Suppressor macrophage treated with lipopolysaccharide for 4 hours (primary cell): Measurements from ENCODE around the gene QPCTL.

Experiments used
- DNase-seq: peaks from one replicate; pipeline ENCODE4 v3.0.0-alpha.2; 2020

QPCTL gene

DNA sequence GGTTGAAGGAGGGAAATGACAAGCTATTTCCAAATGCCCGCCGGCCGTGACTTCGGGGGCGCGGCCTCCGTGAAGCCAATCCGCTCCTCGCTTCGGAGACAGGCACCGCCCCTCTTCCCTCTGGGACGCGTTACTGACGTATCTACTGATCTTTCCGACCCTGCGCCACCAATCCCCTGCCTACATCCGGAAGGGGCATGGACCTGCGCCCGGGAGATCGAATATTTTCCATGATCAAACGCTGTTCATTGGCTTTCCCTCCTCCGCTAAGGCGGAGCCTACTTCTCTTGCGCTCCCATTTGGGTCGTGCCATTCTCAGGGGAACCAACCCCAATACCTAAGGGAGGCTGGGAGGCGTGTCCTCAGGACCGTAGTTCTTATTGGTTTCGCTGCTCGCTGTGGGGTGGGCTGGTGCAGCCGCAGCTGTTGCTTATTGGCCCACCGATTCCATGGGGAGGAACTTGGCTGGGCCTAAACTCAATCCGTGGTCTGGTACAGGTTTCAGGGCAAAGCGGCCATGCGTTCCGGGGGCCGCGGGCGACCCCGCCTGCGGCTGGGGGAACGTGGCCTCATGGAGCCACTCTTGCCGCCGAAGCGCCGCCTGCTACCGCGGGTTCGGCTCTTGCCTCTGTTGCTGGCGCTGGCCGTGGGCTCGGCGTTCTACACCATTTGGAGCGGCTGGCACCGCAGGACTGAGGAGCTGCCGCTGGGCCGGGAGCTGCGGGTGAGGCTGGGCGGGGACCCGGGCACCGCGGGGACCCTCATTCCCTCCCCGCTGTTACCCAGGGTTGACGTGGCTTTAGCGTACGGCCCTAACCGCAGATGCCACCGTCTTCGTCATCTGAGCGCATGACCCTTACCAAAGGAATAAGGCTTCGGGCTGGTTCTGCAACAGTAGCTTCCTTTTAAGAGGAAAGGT lies at the start of gene QPCTL:
TSS of gene QPCTL (plus strand) at position 480 of the 919 bp plus-strand sequence. CDS start at position 518, 38 bp downstream.
- DNase-seq, result peak; percentile 99

DNA sequence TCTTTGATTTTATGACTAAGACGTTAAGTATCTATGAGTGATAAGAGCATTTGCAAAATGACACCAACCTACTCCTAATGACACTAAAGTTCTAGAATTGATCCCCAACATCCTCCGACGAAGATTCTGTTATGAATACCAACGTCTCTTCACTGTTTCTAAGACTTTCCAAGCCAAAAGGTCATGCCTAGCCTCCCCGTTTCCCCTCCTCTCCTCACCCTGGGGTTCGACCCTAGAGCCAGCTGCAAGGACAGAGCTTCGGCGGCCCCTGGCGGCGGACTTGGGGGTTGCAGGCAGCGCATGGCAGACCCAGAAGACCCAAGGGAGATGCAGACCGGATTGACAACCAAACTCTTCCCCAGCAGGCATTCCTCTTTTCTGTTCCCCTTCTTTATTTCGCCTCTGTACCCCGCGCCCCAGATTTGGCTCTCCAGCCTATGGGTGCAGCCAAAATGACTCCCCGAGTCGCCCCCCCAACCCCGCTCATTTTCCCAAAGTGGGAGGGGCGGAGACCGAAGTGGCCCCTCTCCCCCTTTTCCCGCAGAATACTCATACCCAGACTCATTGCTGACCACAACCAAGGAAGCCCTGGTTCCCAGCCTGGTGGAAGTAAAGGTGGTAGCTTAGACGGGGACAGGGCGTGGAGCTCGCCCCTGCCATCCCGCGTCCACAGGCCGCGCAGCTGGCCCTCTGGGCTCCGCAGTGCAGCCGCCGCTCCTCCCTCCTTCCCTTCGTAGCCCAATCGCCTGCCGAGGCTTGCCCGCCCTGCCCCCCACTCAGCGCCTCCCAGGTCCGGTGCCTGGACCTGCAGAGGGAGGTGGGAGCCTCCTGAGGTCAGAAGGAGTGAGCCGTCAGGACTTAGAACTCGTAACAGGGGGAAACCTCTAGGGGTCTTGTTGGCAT lies 49.2 kb upstream of the QPCTL start:
- DNase-seq, result peak; percentile 87

DNA sequence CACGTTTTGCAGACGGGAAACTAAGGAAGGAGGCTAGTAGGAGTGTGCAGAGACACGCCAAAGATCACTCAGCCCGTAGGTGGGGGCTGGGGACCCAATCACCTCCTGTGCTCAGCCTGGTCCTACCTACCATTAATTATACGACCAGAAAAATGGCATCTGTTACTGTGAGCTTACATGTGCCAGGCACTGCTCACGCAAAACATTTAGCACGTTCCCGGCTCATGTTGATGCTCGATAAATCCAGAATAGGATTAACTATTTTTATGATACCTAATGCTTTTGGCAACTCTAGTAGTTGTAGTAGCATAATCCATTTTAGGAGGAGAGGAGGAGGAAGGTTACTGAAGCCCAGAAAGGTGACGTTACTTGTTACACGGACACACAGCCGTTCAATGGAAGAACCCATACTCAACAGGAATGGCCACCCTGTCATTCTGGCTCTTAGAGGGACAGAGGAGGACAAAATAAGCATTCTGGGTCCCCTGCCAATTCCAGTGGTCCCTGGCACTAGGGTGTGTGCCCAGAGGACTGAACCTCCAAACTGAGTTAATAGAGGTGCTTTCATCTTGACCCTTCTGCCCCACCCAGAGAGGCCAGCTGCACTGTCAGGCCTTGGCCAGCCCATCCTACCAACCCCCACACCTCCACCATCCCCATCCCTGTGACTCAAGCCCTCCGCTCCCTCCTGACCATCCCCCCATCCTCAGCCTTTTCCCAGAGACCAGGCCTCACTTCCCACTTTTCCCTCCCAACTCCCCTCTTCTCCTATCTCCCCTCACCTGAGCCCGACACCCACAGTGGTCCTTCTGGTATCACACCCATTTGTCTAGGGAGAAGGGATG lies 48.3 kb upstream of the QPCTL start:
- no peak for DNase-seq

DNA sequence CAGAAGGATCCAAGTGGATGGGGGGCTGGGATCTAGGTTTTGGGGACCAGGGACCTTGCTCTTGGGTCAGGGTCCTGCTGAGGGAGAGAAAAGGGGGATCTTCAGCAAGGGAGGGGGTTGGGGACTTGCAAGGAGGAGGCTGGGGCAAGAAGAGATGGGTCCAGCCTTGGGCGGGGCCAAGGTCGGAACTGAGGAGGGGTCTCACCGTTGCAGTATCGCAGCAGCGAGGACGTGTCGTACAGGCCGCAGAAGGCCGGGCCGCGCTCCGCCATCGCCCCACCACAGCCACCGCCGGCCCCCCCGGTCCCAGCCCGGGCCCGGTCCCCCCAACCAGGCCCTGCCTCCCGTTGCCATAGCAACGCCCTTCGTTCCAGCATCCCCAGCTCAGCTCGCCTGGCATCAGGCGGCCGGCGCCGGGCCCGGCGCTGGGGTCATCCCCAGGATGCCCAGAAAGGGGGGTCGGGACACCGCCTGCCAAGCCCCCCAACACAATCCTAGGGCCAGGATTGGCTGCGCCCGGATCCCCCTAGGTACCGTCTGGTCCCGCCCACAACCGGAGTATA lies 47.3 kb upstream of the QPCTL start:
- DNase-seq, result no peak

DNA sequence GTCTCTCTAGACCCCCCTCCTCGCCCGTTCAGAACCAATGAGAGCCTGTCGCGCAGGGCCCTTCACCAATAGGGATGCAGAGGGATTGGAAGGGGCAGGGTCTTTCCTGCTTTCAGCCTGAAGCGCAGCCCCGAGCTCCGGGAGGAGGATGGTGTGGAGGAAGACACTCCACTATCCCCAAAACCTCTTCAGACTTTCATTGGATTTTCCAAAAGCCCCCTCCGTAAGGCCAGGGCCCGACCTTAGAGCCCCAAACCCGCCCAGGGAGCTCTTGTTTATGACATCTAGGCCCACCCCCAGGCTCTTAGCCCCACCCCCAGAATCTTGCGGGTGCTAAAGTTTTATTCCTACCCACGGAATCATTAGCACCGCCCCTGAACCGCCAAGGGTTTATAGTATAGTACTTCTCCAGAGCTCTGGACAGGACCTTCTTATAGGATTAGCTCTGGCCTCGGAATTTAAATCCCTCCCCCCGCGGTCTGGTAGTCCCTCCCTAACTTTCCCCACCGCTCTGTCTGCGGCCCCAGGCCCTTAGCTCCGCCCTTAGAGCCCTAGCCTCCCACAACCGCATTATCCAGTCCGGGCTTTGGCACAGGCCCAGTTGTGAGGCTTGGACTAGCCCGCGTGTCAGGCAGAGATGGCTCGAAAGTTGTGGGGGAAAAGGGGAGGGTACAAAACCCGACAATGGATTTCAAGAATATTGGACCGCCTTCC lies 46.7 kb upstream of the QPCTL start:
- peak; percentile 69 for DNase-seq

DNA sequence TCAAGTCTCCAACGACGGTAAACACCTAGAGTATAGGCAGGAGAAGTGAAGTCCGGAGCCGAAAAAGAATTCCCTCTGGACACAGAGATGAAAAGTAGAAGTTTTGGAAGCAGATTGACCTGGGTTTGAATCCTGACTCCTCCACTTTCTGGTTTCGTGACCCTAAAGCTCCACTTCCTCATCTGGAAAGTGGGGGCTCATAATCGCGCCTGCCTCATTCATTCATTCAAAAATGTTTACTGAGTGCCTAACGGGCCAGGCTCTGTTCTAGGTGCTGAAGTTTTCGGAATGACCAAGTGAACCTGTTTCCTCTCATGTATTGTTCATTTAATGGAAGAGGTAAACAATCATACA lies 46.1 kb upstream of the QPCTL start:
- DNase-seq, result no peak

DNA sequence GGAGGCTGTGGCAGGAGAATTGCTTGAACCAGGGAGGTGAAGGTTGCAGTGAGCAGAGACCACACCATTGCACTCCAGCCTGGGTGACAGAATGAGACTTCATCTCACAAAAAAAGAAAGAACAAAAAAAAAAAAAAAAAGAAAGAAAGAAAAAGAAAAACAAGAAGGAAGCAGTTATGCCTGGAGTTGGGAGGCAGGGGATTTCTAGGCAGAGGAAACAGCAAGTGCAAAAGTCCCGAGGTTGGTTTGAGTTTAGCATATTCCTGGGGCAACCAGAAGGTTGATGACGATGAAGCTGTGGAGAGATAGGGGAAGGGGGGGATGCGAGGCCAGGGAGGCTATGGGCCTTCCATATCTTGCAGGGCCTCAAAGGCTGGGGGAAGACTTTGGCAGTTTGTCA lies 41.7 kb upstream of the QPCTL start:
- DNase-seq, result no peak

DNA sequence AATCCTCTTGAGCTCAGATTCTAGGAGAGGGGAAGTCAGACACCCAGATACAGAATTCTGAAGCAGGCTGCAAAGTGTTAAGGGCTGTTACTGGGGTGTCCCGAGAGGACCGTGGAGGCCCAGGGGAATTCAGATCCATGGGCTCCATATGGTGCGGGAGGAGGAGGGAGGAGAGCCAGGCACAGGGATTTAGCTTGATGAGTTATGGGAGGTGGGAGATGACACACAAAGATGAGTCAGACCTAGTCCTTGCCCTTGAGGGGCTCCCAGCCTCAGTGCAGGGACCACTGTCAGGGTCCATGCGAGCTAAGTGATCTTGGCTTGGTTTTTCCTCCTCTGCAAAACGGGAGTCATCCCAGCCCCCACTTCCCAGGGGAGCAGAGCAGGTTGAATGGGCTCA lies 38.8 kb upstream of the QPCTL start:
- no peak for DNase-seq

DNA sequence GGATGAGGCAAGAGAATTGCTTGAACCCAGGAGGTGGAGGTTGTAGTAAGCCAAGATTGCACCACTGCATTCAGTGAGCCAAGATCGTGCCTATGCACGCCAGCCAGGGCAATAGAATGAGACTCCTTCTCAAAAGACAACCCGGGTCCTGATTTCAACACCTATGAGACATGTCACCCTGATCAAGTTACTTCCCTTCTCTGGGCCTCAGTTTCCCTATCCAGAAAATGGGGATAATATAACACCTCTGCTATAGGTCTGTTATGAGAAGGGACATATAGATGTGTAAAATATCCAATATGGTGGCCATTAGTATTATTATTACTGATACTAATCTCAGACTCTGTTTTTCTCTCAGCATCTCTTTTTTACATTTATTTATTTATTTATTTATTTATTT lies 37.4 kb upstream of the QPCTL start:
- DNase-seq, result no peak

DNA sequence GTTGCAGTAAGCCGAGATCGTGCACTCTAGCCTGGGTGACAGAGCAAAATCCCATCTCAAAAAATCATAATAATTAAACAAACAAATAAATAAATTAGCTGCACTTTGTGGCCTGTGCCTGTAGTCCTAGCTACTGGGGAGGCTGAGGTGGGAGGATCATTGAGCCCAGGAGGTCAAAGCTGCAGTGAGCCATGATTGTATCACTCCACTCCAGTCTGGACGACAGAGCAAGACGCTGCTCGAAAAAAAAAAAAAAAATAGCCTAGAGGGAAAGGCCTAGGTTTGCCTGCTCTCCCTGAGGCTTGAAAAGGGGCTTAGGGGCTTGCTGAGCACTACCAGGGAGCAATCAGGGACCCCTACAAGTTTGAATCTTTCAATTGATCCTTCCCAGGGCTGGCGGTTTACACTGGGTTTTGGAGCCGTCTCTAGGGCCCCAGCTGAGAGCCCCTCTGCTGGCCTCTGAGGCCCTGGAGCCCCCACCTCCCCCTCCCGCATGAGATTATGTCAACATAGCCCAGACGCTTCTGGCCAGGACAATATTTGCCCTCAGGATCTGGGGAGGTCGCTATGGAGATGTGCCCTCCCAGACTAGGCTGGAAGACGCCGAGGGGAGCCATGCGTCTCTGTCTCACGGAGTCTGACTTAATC lies 34.8 kb upstream of the QPCTL start:
- no peak for DNase-seq

DNA sequence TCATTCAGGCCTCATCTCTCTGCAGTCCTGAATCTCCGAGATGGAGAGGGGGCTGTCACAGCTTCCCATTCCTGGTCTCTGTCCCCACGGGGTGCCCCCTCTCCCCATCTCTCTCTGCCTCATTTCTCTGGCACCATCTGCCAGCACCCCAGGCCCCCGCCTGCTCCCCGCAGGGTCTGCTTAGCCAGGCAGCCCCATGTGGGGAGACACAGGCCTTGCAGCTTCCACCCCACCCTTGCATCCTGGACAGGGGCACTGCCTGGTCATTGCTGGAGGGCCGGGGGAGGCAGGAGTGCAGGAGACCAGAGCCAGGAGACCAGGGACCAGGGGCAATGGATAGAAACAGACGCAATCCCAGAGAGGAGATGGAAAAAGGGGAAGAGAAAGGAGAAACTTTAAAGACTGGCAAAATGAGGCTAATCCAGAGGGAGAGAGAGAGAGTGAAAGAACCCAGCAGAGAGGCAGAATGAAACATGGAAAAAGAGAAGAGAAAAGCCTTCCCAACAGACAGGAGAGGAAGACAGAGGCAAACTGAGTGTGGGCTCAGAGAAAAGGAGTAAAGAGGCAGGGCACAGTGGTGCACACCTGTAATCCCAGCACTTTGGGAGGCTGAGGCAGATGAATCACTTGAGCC lies 33.3 kb upstream of the QPCTL start:
- DNase-seq, result no peak

DNA sequence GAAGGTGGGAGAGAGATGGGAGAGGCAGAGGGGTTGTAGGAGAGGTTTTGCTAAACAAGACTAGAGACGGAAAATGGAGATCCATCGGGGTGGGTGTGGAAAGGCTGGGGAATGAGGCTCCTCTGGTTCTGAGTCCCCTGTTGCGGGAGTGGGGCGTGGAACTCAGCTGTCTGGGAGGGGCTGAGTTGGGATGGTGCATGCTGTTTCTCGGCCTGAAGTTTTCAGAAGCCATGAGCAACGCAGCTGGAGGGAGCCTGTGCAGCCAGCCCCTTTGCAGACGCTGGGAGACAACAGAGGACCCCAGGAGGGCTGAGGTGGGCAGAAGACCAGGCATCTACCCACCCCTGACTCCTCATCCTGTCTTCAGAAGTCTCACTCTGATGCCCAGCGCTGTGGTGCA lies 31.8 kb upstream of the QPCTL start:
- no peak for DNase-seq

DNA sequence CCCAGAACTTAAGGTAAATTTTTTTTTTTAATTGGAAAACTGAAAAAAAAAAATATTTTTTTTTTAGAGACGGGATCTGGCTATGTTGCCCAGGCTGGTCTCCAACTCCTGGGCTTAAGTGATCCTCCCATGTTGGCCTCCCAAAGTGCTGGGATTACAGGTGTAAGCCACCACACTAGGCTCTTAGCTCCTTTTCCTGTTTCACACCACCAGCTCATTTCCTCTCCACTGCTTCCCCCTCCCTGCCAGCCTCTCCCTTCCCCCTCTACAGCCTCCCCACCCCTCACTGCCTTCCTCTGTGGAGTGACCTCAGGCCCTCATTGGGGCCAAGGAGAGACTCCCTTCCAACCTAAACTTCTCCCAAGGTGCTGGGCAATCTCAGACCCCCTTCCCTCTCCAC lies 28.7 kb upstream of the QPCTL start:
- no peak for DNase-seq

DNA sequence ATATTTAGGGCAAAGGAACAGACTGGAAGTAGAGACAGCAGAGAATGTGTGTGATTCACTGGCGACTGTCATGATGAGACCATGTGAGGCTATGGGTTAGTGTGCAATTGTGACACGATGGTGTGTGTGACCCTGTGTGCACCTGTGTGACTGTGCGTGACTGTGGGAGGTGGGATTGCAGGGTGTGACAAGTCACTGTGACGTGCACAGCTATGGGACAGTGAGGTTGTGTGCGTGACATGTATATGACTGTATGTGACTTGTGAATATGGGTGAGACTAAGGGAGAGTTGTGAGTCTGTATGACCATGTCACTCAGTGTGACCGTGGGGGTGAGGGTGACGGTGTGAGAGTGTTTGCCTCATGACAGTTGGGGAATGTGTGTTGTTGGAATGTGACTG lies 27.9 kb upstream of the QPCTL start:
- no peak for DNase-seq

DNA sequence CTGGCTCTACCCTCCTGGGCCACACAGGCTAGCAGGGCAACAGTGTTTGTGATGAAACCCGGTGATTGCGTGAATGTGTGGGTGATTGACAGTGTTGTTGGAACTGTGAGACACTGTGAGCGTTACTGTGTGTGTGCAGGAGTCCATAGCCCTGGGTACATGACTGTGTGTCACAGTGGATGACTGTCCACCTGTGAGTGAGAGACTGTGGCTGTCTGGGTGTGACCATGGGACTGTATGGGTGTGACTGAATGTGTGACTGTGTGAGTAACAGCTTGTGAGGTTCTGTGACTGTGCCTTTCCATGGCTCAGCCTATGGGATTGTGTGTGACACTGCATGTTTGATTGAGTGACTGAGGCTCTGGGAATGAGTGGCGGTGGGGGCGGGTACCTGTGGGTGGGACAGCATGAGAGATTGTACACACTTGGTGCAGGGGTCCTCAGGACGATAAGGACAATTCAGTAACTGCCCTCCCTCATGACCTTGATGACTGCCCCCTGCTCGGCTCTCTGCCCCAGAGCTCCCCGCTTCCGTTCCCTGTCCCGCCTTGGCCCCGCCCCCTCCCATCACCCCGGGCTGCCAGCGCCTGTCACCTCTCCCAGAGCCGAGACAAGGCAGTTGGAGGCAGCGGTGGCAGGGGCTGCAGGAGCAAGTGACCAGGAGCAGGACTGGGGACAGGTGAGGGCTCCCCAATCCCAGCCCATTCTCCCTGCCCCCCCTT lies 24.7 kb upstream of the QPCTL start, which contains the start of gene GIPR:
TSS of gene GIPR (plus strand) at position 602 of the 722 bp plus-strand sequence. CDS start 1,300 bp downstream, outside the sequence.
- peak; percentile 77 for DNase-seq

DNA sequence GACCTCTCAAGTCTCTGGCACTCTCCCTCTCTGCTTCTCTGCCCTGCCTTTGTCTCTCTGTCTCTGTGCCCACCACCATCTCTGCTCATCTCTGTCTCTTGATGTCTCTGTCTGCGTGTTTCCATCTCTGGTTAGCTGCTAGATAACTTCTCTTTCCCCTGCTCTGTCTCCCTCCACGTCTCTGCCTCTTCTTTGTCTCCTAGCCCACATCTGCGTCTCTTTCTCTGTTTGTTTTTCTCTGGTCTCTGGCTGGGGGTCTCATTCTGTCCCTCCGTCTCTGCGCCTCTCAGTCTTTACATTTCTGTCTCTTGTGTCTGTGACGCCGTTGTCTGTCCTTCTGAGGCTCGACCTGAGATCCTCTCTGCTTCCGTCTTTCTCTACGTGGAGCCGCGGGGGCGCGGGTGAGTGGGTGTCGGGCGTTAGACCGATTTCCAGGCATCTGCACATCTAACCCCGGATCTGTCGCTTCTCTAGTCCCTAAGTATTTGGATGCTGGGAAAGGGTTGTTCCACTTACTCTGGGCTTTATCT lies 24.1 kb upstream of the QPCTL start:
- peak; percentile 13 for DNase-seq

DNA sequence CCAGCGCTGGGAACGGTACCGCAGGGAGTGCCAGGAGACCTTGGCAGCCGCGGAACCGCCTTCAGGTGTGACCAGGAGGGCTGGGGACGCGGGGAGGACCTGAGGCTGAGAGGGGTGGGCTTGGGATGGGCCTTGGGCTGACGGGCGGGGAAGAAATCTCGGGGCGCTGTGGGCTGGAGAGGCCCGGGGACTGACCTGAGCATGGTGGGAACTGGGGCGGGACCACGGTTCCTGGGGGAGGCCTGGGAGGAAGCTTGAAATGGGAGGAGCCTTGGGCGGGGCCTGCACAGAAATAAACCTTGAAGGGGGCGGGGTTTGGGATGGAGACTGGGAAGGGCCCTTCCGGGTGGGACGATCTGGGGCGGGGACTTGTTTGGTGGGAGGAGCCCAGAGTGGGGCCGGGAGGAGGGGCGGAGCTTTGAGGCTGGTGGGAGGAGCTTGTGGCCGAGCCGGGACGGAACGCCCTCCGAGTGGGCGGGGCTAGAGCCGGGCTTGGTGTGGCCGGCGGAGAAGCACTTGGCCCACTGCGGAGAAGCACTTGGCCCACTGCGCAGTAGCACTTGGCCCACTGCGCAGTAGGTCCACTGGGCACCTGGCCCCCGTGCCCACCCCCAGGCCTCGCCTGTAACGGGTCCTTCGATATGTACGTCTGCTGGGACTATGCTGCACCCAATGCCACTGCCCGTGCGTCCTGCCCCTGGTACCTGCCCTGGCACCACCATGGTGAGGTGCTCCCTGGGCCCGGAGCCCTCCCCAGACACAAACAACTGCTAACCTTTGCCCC lies 21.6 kb upstream of the QPCTL start:
- peak; percentile 89 for DNase-seq

DNA sequence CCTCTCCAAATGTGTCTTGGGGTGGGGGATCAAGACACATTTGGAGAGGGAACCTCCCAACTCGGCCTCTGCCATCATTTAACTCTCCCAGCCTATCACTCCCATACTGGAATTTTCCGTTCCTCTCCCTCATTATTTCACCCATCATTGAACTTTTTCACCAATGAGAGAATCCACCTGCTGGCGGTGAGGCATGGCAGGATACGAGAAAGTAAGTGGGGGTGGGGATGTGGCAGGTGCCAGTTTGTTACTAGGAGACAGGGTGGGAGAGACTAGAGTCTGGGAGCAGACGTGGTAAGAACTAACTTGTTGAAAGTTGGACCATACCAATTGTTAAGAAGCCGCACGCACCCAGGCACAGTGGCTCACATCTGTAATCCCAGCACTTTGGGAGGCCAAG lies 17.5 kb upstream of the QPCTL start:
- DNase-seq, result no peak

DNA sequence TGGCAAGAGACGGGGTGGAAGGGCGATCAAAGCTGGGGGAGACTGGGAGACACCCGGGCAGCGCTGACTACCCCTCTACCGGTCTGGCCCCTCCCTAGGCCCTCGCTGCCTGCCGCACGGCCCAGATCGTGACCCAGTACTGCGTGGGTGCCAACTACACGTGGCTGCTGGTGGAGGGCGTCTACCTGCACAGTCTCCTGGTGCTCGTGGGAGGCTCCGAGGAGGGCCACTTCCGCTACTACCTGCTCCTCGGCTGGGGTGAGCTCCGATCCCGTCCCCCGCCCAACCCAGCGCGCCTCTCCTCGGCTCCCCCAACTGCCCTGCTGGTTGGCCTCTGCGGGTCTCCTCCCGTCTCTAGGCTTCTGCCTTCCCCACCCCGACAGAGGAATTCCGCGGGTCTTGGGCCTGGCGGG lies 15.6 kb upstream of the QPCTL start:
- DNase-seq, result no peak
